GM12865 (cell line): ENCODE results near the gene SCFD2.

Source experiments
- DNase-seq: peaks from one replicate; pipeline ENCODE4 v3.0.0; 2010; ENCODE audit warnings: low read depth
- H3K4me3 ChIP-seq: 2 replicates; pipeline ENCODE4 v1.5.1; 2011; ENCODE audit warnings: mild to moderate bottlenecking, low read depth, low read length, control low read depth
- TF ChIP-seq, protein P1 (sequence below): IDR thresholded peaks from 2 replicates; pipeline ENCODE4 v1.5.1; 2011; ENCODE audit warnings: low read length, control low read depth, low read depth, inconsistent platforms; ENCODE audit not compliant: insufficient read depth; ENCODE audit errors: missing control alignments

Gene SCFD2

GRCh38 chr4:52954560-52955170, 411.2 kb downstream of the SCFD2 start:
- DNase-seq = no peak
- no peak overlapping the region for H3K4me3 ChIP-seq
- TF ChIP-seq, protein P1, sequence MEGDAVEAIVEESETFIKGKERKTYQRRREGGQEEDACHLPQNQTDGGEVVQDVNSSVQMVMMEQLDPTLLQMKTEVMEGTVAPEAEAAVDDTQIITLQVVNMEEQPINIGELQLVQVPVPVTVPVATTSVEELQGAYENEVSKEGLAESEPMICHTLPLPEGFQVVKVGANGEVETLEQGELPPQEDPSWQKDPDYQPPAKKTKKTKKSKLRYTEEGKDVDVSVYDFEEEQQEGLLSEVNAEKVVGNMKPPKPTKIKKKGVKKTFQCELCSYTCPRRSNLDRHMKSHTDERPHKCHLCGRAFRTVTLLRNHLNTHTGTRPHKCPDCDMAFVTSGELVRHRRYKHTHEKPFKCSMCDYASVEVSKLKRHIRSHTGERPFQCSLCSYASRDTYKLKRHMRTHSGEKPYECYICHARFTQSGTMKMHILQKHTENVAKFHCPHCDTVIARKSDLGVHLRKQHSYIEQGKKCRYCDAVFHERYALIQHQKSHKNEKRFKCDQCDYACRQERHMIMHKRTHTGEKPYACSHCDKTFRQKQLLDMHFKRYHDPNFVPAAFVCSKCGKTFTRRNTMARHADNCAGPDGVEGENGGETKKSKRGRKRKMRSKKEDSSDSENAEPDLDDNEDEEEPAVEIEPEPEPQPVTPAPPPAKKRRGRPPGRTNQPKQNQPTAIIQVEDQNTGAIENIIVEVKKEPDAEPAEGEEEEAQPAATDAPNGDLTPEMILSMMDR = no peak

DNA sequence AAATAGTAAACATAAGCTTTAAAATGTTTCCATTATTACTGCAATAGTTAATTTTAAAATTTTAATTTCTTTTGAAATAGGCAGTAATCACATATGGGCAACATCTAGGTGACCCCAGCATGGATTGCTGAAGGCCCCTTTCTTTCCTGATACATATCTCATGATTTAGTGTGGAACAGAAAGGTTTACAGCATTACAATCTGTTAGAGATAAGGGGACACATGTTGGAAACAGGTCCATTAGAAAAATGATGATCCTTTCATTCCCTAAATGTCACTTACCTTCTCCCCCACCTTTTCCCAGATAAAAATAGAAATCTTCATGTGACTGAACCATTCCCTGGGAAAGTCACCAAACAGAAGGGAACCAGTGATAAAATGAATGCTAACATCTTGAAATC, 413.3 kb downstream of the SCFD2 start:
- no peak for DNase-seq
- H3K4me3 ChIP-seq = no peak overlapping the region
- TF ChIP-seq, protein P1 = no peak

- no peak overlapping the region for H3K4me3 ChIP-seq
- TF ChIP-seq, protein P1 = no peak
- DNase-seq = no peak
These were observed 414.8 kb downstream of the SCFD2 start for GRCh38 chr4:52951016-52951415.

- TF ChIP-seq, protein P1 = no peak
- no peak overlapping the region for H3K4me3 ChIP-seq
- no peak for DNase-seq
These were observed 415.6 kb downstream of the SCFD2 start for GRCh38 chr4:52950226-52950625.

GRCh38 chr4:52949336-52949735, 416.5 kb downstream of the SCFD2 start:
- no peak for DNase-seq
- no peak overlapping the region for H3K4me3 ChIP-seq
- TF ChIP-seq, protein P1 = no peak

- no peak overlapping the region for H3K4me3 ChIP-seq
- DNase-seq = no peak
- TF ChIP-seq, protein P1 = no peak
These were observed 417.8 kb downstream of the SCFD2 start for GRCh38 chr4:52948057-52948423.

- DNase-seq = no peak
- H3K4me3 ChIP-seq = no peak overlapping the region
- TF ChIP-seq, protein P1 = no peak
These were observed 418.3 kb downstream of the SCFD2 start for GRCh38 chr4:52947401-52948056.
